Activated naive CD4-positive, alpha-beta T cell treated with anti-CD3 and anti-CD28 coated beads, Interleukin-2, amount 50 U/mL, for 72 hours (primary cell): ENCODE measurements around the gene CIC. TPM values are rescaled to one million over a fixed set of nuclear protein-coding genes. Genes with fewer than 3 reads are reported as not detected.
A peak's percentile ranks its signal among the peaks of the same experiment; 100 is the strongest.
"Not testable (repeated sequence)": the region's sequence is repeated elsewhere in the genome, so short reads cannot be mapped to it uniquely, and the experiment has no call there.

Experiments used
- ATAC-seq, 2 donors: fragments of 150-1000 bp; cut with Tn5 transposase; 2 replicates each; pipeline ENCODE4 v1.10.0; 2021; ENCODE audit warnings: mild to moderate bottlenecking in 2 of 2, moderate library complexity in 2 of 2
- DNase-seq, 2 donors: peaks; one replicate each; pipeline ENCODE4 v3.0.0; 2021 to 2022; ENCODE audit warnings: low spot score in 2 of 2
- H3K27ac Mint-ChIP-seq, 2 donors: one replicate each; pipeline ENCODE4 v1.8.0; 2022; ENCODE audit warnings: mild to moderate bottlenecking in 2 of 2, mixed read lengths in 2 of 2
- H3K36me3 Mint-ChIP-seq, 2 donors: one replicate each; pipeline ENCODE4 v1.8.0; 2022; ENCODE audit warnings: mixed read lengths in 2 of 2
- H3K9me3 Mint-ChIP-seq, 2 donors: one replicate each; pipeline ENCODE4 v1.8.0; 2022; ENCODE audit warnings: mixed read lengths in 2 of 2
- total RNA-seq, 2 donors: library from RNA; stranded (reverse); gene quantifications; one replicate each; pipeline ENCODE4 v1.2.3, GENCODE V29; 2022

The CIC gene
- total RNA-seq, 2 donors from 2014 or later, result 87.7 to 90.6 TPM

DNA sequence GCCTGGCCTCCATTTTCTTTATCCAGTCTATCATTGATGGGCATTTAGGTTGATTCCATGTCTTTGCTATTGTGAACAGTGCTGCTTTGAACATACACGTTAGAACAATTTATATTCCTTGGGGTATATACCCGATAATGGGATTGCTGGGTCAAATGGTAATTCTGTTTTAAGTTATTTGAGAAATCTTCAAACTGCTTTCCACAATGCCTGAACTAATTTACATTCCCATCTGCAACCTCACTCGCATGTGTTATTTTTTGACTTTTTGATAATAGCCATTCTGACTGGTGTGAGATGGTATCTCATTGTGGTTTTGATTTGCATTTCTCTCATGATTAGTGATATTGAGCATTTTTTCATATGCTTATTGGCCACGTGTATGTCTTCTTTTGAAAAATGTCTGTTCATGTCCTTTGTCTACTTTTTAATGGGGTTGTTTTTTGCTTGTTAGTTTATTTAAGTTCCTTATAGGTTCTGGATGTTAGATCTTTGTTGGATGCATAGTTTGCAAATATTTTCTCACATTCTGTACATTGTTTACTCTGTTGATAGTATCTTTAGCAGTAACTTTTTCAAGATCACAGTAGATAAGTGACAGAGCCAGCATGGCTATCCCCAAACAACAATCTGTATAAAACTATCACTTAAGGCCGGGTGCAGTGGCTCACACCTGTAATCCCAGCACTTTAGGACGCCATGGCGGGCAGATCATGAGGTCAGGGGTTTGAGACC, 70.2 kb downstream of the CIC start:
- H3K27ac Mint-ChIP-seq, H3K36me3 Mint-ChIP-seq, ATAC-seq, DNase-seq, H3K9me3 Mint-ChIP-seq: not testable (repeated sequence)

DNA sequence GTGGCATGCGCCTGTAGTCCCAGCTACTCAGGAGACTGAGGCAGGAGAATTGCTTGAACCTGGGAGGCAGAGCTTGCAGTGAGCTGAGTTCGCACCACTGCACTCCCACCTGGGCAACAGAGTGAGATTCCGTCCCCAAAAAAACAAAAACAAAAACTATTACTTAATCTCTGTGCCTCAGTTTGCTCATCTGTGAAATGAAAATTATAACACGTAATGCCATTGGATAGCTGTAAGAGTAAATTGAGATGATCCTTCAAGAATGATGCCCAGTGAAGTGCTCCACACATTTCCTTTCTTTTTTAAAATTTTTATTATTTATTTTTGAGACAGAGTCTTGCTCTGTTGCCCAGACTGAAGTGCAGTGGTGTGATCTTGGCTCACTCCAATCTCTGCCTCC, 70.9 kb downstream of the CIC start:
- not testable (repeated sequence) for H3K36me3 Mint-ChIP-seq, DNase-seq, H3K27ac Mint-ChIP-seq, ATAC-seq, H3K9me3 Mint-ChIP-seq

DNA sequence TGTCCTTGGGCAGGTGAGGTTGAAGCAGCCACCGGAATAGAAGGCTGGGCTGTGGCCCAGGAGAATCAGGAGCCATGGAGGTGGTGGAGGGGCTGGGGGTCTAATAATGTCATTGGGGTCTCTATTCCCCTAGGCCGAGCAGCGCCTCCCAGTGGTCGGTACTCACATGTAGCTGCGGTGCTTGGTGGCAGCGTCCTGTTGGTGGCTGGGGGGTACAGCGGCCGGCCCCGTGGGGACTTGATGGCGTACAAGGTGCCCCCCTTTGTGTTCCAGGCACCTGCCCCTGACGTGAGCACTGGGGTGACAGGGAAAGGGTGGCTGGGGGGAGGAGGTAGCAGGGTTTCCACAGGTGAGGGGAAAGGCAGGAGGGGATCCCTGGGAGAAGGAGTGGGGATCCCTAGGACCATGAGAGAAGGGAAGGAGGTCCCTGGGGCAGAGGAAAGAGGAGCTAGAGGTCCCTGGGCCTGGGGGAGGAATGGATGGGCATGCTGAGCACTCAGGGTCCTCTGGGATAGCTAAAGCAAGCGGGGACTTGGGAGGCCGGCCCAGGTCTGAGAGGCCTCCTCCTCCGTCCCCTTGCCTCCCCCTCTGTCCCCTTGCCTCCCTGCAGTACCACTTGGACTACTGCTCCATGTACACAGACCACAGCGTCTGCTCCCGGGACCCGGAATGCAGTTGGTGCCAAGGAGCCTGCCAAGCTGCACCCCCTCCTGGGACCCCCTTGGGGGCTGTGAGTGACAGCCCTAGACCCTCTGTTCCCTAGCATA, 74.5 kb downstream of the CIC start:
- DNase-seq (peak in 1 of 2 donors; percentile 22), ATAC-seq (no peak)
- no peaks in the 10 kb centered on the region for H3K9me3 Mint-ChIP-seq

GRCh38 chr19:42344336-42344893, 75.4 kb downstream of the CIC start:
- DNase-seq (no peak), ATAC-seq (no peak)
- H3K36me3 Mint-ChIP-seq, result no peaks in the 10 kb centered on the region
- peak overlapping the region in 1 of 2 donors; percentile 41 for H3K27ac Mint-ChIP-seq
- no peaks in the 10 kb centered on the region for H3K9me3 Mint-ChIP-seq

More for the DNA sequence above, 74.5 kb downstream of the CIC start:
- Mint-ChIP-seq H3K27ac (peak overlapping the region in 1 of 2 donors; percentile 41), H3K36me3 (no peaks in the 10 kb centered on the region)

Other genes starting within 250 kb of the CIC start
- gene GRIK5, start 199.0 kb upstream of the CIC start, total RNA-seq, result 1 to 10 TPM; 3.5 to 4.0 TPM
- gene ZNF574, start 193.1 kb upstream of the CIC start, total RNA-seq, result 10 to 100 TPM; 12.5 to 13.9 TPM
- gene POU2F2, start 136.8 kb upstream of the CIC start, total RNA-seq, result 10 to 100 TPM; 34.2 to 39.6 TPM
- 10 to 100 TPM; 28.7 to 39.3 TPM for gene DEDD2, start 51.6 kb upstream of the CIC start, total RNA-seq
- 10 to 100 TPM; 13.2 to 14.5 TPM for gene ZNF526, start 48.9 kb upstream of the CIC start, total RNA-seq
- gene GSK3A, start 26.6 kb upstream of the CIC start, total RNA-seq, result 10 to 100 TPM; 38.1 to 39.5 TPM
- gene ERF, start 14.1 kb upstream of the CIC start, total RNA-seq, result 10 to 100 TPM; 48.8 to 67.8 TPM
- gene PRR19, start 32.9 kb downstream of the CIC start, total RNA-seq, result 1 to 10 TPM in 1 of 2 donors, under 1 TPM in 1; 0.93 to 1.6 TPM
- 10 to 100 TPM; 50.9 to 54.2 TPM for gene PAFAH1B3, start 33.4 kb downstream of the CIC start, total RNA-seq
- gene TMEM145, start 44.1 kb downstream of the CIC start, total RNA-seq, result 1 to 10 TPM in 1 of 2 donors, under 1 TPM in 1; 0.16 to 1.8 TPM
- 1 to 10 TPM; 2.1 to 8.6 TPM for gene MEGF8, start 56.4 kb downstream of the CIC start, total RNA-seq
- gene CNFN, start 121.0 kb downstream of the CIC start, total RNA-seq, result not detected
- 10 to 100 TPM; 13.6 to 27.0 TPM for gene LIPE, start 158.1 kb downstream of the CIC start, total RNA-seq
- gene CXCL17, start 173.7 kb downstream of the CIC start, total RNA-seq, result not detected